Measurements from ENCODE around the gene FSTL1. TPM values are rescaled to one million over a fixed set of nuclear protein-coding genes. Genes with fewer than 3 reads are reported as not detected.

FSTL1 gene
- polyA plus RNA-seq, 1 of the 3 experiments (the other 2 are of a cell fraction) = 329 TPM

- CTCF ChIA-PET = interaction anchor here (1.0 to 7.3 kb wide), 3 partner anchors 13 to 563 kb away, joined by 3 to 46 read pairs (median 5); no protein-coding TSS in a partner anchor
- Histone ChIP-seq H3K36me3 (replicated peaks in 1 of 2; ENCODE audit: control insufficient read depth in 1 of 2, insufficient read depth in 2 of 2, low read length in 1 of 2) (peaks cover 97 to 99% of the 10 kb centered on the region in 2 experiments), H3K27ac (ENCODE audit: low read depth in 2 of 2, low read length in 1 of 2) (no peak overlapping the region), H4K20me1 (ENCODE audit: insufficient read depth) (no peaks in the 10 kb centered on the region), H3K9ac (no peak overlapping the region), H3K4me1 (ENCODE audit: control insufficient read depth in 1 of 2, insufficient read depth in 2 of 2, low read depth in 1 of 2, low read length in 1 of 2) (no peaks in the 10 kb centered on the region; a peak in 1 of 4 replicates), H3K9me3 (no peaks in the 10 kb centered on the region), H3K9me2 (no peaks in the 10 kb centered on the region), H3F3A (replicated peaks; ENCODE audit: insufficient read depth) (peaks cover 4% of the 10 kb centered on the region), H3K79me2 (ENCODE audit: insufficient read depth) (peaks cover 5% of the 10 kb centered on the region; the same call in 1 of the 2 replicates), H3K4me2 (no peak overlapping the region), H3K4me3 (ENCODE audit: low read depth in 2 of 2, low read length in 1 of 2) (no peak overlapping the region), H2AFZ (ENCODE audit: low read depth) (no peak overlapping the region), H3K27me3 (ENCODE audit: insufficient read depth) (no peaks in the 10 kb centered on the region)
- POLR2A ChIA-PET = no interaction called here
- 94% methylated on average over 3 of the region's 3 CpGs for WGBS (ENCODE audit: low lambda C conversion rate)
- no peak for TF ChIP-seq JUND (IDR thresholded peaks at IDR 0.05)
- no peak for TF ChIP-seq REST (IDR thresholded peaks at IDR 0.05; ENCODE audit: low read depth, low read length)
- TF ChIP-seq GABPA (IDR thresholded peaks at IDR 0.05; ENCODE audit: low read depth) = no peak
- TF ChIP-seq ZBTB33 (IDR thresholded peaks at IDR 0.05; ENCODE audit: borderline replicate concordance, low read depth) = no peak
- no peak for TF ChIP-seq NRF1 (IDR thresholded peaks at IDR 0.05; ENCODE audit: low read depth, low read length)
- no peak for TF ChIP-seq RFX5 (IDR thresholded peaks at IDR 0.05; ENCODE audit: low read length)
- no peak for TF ChIP-seq MEF2A (IDR thresholded peaks at IDR 0.05; ENCODE audit: borderline replicate concordance, low read depth)
- TF ChIP-seq ELF1 (IDR thresholded peaks at IDR 0.05) = no peak
- TF ChIP-seq MXI1 (IDR thresholded peaks at IDR 0.05; ENCODE audit: low read depth, low read length) = no peak
- TF ChIP-seq TEAD4 (IDR thresholded peaks at IDR 0.05; ENCODE audit: borderline replicate concordance, insufficient read depth) = no peak
- TF ChIP-seq CHD2 (IDR thresholded peaks at IDR 0.05; ENCODE audit: low read length, partially characterized antibody) = no peak
- TF ChIP-seq, protein P1, sequence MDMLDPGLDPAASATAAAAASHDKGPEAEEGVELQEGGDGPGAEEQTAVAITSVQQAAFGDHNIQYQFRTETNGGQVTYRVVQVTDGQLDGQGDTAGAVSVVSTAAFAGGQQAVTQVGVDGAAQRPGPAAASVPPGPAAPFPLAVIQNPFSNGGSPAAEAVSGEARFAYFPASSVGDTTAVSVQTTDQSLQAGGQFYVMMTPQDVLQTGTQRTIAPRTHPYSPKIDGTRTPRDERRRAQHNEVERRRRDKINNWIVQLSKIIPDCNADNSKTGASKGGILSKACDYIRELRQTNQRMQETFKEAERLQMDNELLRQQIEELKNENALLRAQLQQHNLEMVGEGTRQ (IDR thresholded peaks at IDR 0.05; ENCODE audit: borderline replicate concordance, low read depth, low read length) = no peak
- no peak for TF ChIP-seq YY1 (IDR thresholded peaks at IDR 0.05; ENCODE audit: low read depth)
- TF ChIP-seq FOXM1 (IDR thresholded peaks at IDR 0.05; ENCODE audit: low read depth) = no peak
- TF ChIP-seq EZH2phosphoT487 (IDR thresholded peaks at IDR 0.05; ENCODE audit: borderline replicate concordance, low read depth) = no peak
- TF ChIP-seq SIN3A (IDR thresholded peaks at IDR 0.05; ENCODE audit: borderline replicate concordance, low read depth, low read length) = no peak
- TF ChIP-seq, protein P2, sequence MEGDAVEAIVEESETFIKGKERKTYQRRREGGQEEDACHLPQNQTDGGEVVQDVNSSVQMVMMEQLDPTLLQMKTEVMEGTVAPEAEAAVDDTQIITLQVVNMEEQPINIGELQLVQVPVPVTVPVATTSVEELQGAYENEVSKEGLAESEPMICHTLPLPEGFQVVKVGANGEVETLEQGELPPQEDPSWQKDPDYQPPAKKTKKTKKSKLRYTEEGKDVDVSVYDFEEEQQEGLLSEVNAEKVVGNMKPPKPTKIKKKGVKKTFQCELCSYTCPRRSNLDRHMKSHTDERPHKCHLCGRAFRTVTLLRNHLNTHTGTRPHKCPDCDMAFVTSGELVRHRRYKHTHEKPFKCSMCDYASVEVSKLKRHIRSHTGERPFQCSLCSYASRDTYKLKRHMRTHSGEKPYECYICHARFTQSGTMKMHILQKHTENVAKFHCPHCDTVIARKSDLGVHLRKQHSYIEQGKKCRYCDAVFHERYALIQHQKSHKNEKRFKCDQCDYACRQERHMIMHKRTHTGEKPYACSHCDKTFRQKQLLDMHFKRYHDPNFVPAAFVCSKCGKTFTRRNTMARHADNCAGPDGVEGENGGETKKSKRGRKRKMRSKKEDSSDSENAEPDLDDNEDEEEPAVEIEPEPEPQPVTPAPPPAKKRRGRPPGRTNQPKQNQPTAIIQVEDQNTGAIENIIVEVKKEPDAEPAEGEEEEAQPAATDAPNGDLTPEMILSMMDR (IDR thresholded peaks at IDR 0.05) = no peak
- TF ChIP-seq RXRA (IDR thresholded peaks at IDR 0.05; ENCODE audit: borderline replicate concordance, low read depth) = no peak
- no peak for TF ChIP-seq TAF1 (IDR thresholded peaks at IDR 0.05; ENCODE audit: borderline replicate concordance, low read depth, low read length)
- DNase-seq = no peak
These were observed 45.9 kb downstream of the FSTL1 start for GRCh38 chr3:120404876-120405275.

Data from SK-N-SH (cell line).